ENCODE data around the gene TSSK3.

The TSSK3 gene

GRCh38 chr1:32331549-32331948 is 30.8 kb upstream of the TSSK3 start:
- Histone ChIP-seq H4K91ac (ENCODE audit: low read depth, low read length, poor library complexity) (no peak overlapping the region), H2AFZ (ENCODE audit: low read length) (no peak overlapping the region), H3K36me3 (replicated peaks in 1 of 2; ENCODE audit: control insufficient read depth in 2 of 2, insufficient read depth in 2 of 2, low read length in 2 of 2) (peaks cover 61 to 85% of the 10 kb centered on the region in 2 donors), H3K9ac (ENCODE audit: low read depth, low read length, poor library complexity) (no peak overlapping the region), H3K27me3 (ENCODE audit: control insufficient read depth in 3 of 3, insufficient read depth in 3 of 3, low read depth in 1 of 3, low read length in 3 of 3) (no peaks in the 10 kb centered on the region), H3K27ac (replicated peaks; ENCODE audit: low read length) (peak overlapping the region; percentile 19), H2BK12ac (ENCODE audit: low read length) (no peak overlapping the region), H3K4ac (ENCODE audit: low read length) (no peak overlapping the region), H3K4me1 (ENCODE audit: control insufficient read depth in 2 of 2, insufficient read depth in 1 of 2, low read depth in 1 of 2, low read length in 2 of 2) (peaks cover 11 to 13% of the 10 kb centered on the region in 2 donors), H3K4me2 (ENCODE audit: insufficient read depth, low read length, poor library complexity, severe bottlenecking) (no peak overlapping the region), H3K4me3 (ENCODE audit: low read length in 2 of 2) (no peak overlapping the region), H2BK5ac (ENCODE audit: low read length) (no peak overlapping the region), H4K8ac (ENCODE audit: low read depth, low read length) (no peak overlapping the region), H2BK120ac (ENCODE audit: low read depth, low read length) (no peak overlapping the region), H2AK5ac (ENCODE audit: low read depth, low read length) (no peak overlapping the region), H3K9me3 (replicated peaks in 1 of 2; ENCODE audit: control insufficient read depth in 2 of 2, insufficient read depth in 1 of 2, low read depth in 1 of 2, low read length in 2 of 2) (peaks cover 0 to 2% of the 10 kb centered on the region in 2 donors), H2BK15ac (ENCODE audit: low read length) (no peak overlapping the region), H3K23ac (ENCODE audit: low read depth, low read length, poor library complexity) (peak overlapping the region; percentile 34), H3K14ac (ENCODE audit: low read length) (no peak overlapping the region), H3K18ac (ENCODE audit: low read length) (no peak overlapping the region), H3K79me1 (ENCODE audit: low read depth, low read length) (peaks cover 2% of the 10 kb centered on the region)
- WGBS, 2 donors (ENCODE audit: extremely low coverage in 2 of 2, insufficient read length in 2 of 2, insufficient replicate concordance in 1 of 2), result no CpG with 5 or more reads among the region's 12 CpGs
- no peak for DNase-seq (ENCODE audit: low spot score)

GRCh38 chr1:32332290-32333079 is 29.9 kb upstream of the TSSK3 start:
- no peak overlapping the region for H3K4ac ChIP-seq (ENCODE audit: low read length)
- no peak overlapping the region for H2AK5ac ChIP-seq (ENCODE audit: low read depth, low read length)
- peak overlapping the region; percentile 27 for H3K27ac ChIP-seq (replicated peaks; ENCODE audit: low read length)
- H3K18ac ChIP-seq (ENCODE audit: low read length), result no peak overlapping the region
- H3K4me3 ChIP-seq (ENCODE audit: low read length in 2 of 2), result no peak overlapping the region
- no peak overlapping the region for H2BK5ac ChIP-seq (ENCODE audit: low read length)
- peak overlapping the region; percentile 77 for H3K23ac ChIP-seq (ENCODE audit: low read depth, low read length, poor library complexity)
- no peak overlapping the region for H2AFZ ChIP-seq (ENCODE audit: low read length)
- H3K4me1 ChIP-seq (ENCODE audit: control insufficient read depth in 2 of 2, insufficient read depth in 1 of 2, low read depth in 1 of 2, low read length in 2 of 2), result peaks cover 19 to 22% of the 10 kb centered on the region in 2 donors
- H3K9me3 ChIP-seq (replicated peaks in 1 of 2; ENCODE audit: control insufficient read depth in 2 of 2, insufficient read depth in 1 of 2, low read depth in 1 of 2, low read length in 2 of 2), result peaks cover 0 to 2% of the 10 kb centered on the region in 2 donors
- H2BK12ac ChIP-seq (ENCODE audit: low read length), result no peak overlapping the region
- H2BK15ac ChIP-seq (ENCODE audit: low read length), result no peak overlapping the region
- H3K79me1 ChIP-seq (ENCODE audit: low read depth, low read length), result peaks cover 2% of the 10 kb centered on the region
- H3K14ac ChIP-seq (ENCODE audit: low read length), result no peak overlapping the region
- peaks cover 53 to 76% of the 10 kb centered on the region in 2 donors for H3K36me3 ChIP-seq (replicated peaks in 1 of 2; ENCODE audit: control insufficient read depth in 2 of 2, insufficient read depth in 2 of 2, low read length in 2 of 2)
- no peak overlapping the region for H2BK120ac ChIP-seq (ENCODE audit: low read depth, low read length)
- DNase-seq (ENCODE audit: low spot score), result no peak
- no peak overlapping the region for H3K9ac ChIP-seq (ENCODE audit: low read depth, low read length, poor library complexity)
- no peak overlapping the region for H4K91ac ChIP-seq (ENCODE audit: low read depth, low read length, poor library complexity)
- no peak overlapping the region for H3K4me2 ChIP-seq (ENCODE audit: insufficient read depth, low read length, poor library complexity, severe bottlenecking)
- H3K27me3 ChIP-seq (ENCODE audit: control insufficient read depth in 3 of 3, insufficient read depth in 3 of 3, low read depth in 1 of 3, low read length in 3 of 3), result no peaks in the 10 kb centered on the region
- no CpG with 5 or more reads among the region's 3 CpGs for WGBS, 2 donors (ENCODE audit: extremely low coverage in 2 of 2, insufficient read length in 2 of 2, insufficient replicate concordance in 1 of 2)
- H4K8ac ChIP-seq (ENCODE audit: low read depth, low read length), result no peak overlapping the region

GRCh38 chr1:32333251-32333963 is 28.9 kb upstream of the TSSK3 start:
- H3K14ac ChIP-seq (ENCODE audit: low read length), result no peak overlapping the region
- peaks cover 28 to 32% of the 10 kb centered on the region in 2 donors for H3K4me1 ChIP-seq (ENCODE audit: control insufficient read depth in 2 of 2, insufficient read depth in 1 of 2, low read depth in 1 of 2, low read length in 2 of 2)
- H3K23ac ChIP-seq (ENCODE audit: low read depth, low read length, poor library complexity), result no peak overlapping the region
- no peak overlapping the region for H4K91ac ChIP-seq (ENCODE audit: low read depth, low read length, poor library complexity)
- H3K27me3 ChIP-seq (ENCODE audit: control insufficient read depth in 3 of 3, insufficient read depth in 3 of 3, low read depth in 1 of 3, low read length in 3 of 3), result no peaks in the 10 kb centered on the region
- no peak overlapping the region for H3K18ac ChIP-seq (ENCODE audit: low read length)
- no peak overlapping the region for H3K4me2 ChIP-seq (ENCODE audit: insufficient read depth, low read length, poor library complexity, severe bottlenecking)
- no peak overlapping the region for H2BK5ac ChIP-seq (ENCODE audit: low read length)
- H3K27ac ChIP-seq (replicated peaks; ENCODE audit: low read length), result no peak overlapping the region
- H3K9ac ChIP-seq (ENCODE audit: low read depth, low read length, poor library complexity), result no peak overlapping the region
- no peak overlapping the region for H2AK5ac ChIP-seq (ENCODE audit: low read depth, low read length)
- no CpG with 5 or more reads among the region's 3 CpGs for WGBS, 2 donors (ENCODE audit: extremely low coverage in 2 of 2, insufficient read length in 2 of 2, insufficient replicate concordance in 1 of 2)
- no peak overlapping the region for H2BK12ac ChIP-seq (ENCODE audit: low read length)
- H3K4me3 ChIP-seq (ENCODE audit: low read length in 2 of 2), result peak overlapping the region in 1 of 2 donors; percentile 82
- no peak overlapping the region for H2AFZ ChIP-seq (ENCODE audit: low read length)
- peaks cover 0 to 2% of the 10 kb centered on the region in 2 donors for H3K9me3 ChIP-seq (replicated peaks in 1 of 2; ENCODE audit: control insufficient read depth in 2 of 2, insufficient read depth in 1 of 2, low read depth in 1 of 2, low read length in 2 of 2)
- H3K36me3 ChIP-seq (replicated peaks in 1 of 2; ENCODE audit: control insufficient read depth in 2 of 2, insufficient read depth in 2 of 2, low read length in 2 of 2), result peaks cover 50 to 67% of the 10 kb centered on the region in 2 donors
- no peak overlapping the region for H4K8ac ChIP-seq (ENCODE audit: low read depth, low read length)
- DNase-seq (ENCODE audit: low spot score), result no peak
- peaks cover 2% of the 10 kb centered on the region for H3K79me1 ChIP-seq (ENCODE audit: low read depth, low read length)
- H2BK120ac ChIP-seq (ENCODE audit: low read depth, low read length), result no peak overlapping the region
- H3K4ac ChIP-seq (ENCODE audit: low read length), result no peak overlapping the region
- no peak overlapping the region for H2BK15ac ChIP-seq (ENCODE audit: low read length)

GRCh38 chr1:32334274-32334861 is 28.0 kb upstream of the TSSK3 start:
- DNase-seq (ENCODE audit: low spot score), result no peak
- Histone ChIP-seq H3K18ac (ENCODE audit: low read length) (peak overlapping the region; percentile 80), H3K4me3 (ENCODE audit: low read length in 2 of 2) (peak overlapping the region; percentile 82 to 98), H3K4me2 (ENCODE audit: insufficient read depth, low read length, poor library complexity, severe bottlenecking) (peak overlapping the region; percentile 72), H3K23ac (ENCODE audit: low read depth, low read length, poor library complexity) (peak overlapping the region; percentile 56), H2BK15ac (ENCODE audit: low read length) (no peak overlapping the region), H2AFZ (ENCODE audit: low read length) (no peak overlapping the region), H2AK5ac (ENCODE audit: low read depth, low read length) (peak overlapping the region; percentile 77), H3K9ac (ENCODE audit: low read depth, low read length, poor library complexity) (peak overlapping the region; percentile 96), H3K36me3 (replicated peaks in 1 of 2; ENCODE audit: control insufficient read depth in 2 of 2, insufficient read depth in 2 of 2, low read length in 2 of 2) (peaks cover 46 to 58% of the 10 kb centered on the region in 2 donors), H3K14ac (ENCODE audit: low read length) (no peak overlapping the region), H3K79me1 (ENCODE audit: low read depth, low read length) (peaks cover 2% of the 10 kb centered on the region), H4K91ac (ENCODE audit: low read depth, low read length, poor library complexity) (peak overlapping the region; percentile 28), H2BK120ac (ENCODE audit: low read depth, low read length) (no peak overlapping the region), H3K27me3 (ENCODE audit: control insufficient read depth in 3 of 3, insufficient read depth in 3 of 3, low read depth in 1 of 3, low read length in 3 of 3) (no peaks in the 10 kb centered on the region), H3K4ac (ENCODE audit: low read length) (no peak overlapping the region), H4K8ac (ENCODE audit: low read depth, low read length) (no peak overlapping the region), H3K9me3 (replicated peaks in 1 of 2; ENCODE audit: control insufficient read depth in 2 of 2, insufficient read depth in 1 of 2, low read depth in 1 of 2, low read length in 2 of 2) (peaks cover 0 to 2% of the 10 kb centered on the region in 2 donors), H3K27ac (replicated peaks; ENCODE audit: low read length) (peak overlapping the region; percentile 66), H3K4me1 (ENCODE audit: control insufficient read depth in 2 of 2, insufficient read depth in 1 of 2, low read depth in 1 of 2, low read length in 2 of 2) (peaks cover 33 to 38% of the 10 kb centered on the region in 2 donors), H2BK5ac (ENCODE audit: low read length) (peak overlapping the region; percentile 88), H2BK12ac (ENCODE audit: low read length) (no peak overlapping the region)
- no CpG with 5 or more reads among the region's 9 CpGs for WGBS, 2 donors (ENCODE audit: extremely low coverage in 2 of 2, insufficient read length in 2 of 2, insufficient replicate concordance in 1 of 2)

Measured in neuronal stem cell (in vitro differentiated cells).